ENCODE measurements around the gene ARHGAP22. TPM values are rescaled to one million over a fixed set of nuclear protein-coding genes. Genes with fewer than 3 reads are reported as not detected.
A peak's percentile ranks its signal among the peaks of the same experiment; 100 is the strongest.

Gene ARHGAP22
- total and polyA plus RNA-seq, 2 of the 4 experiments (the other 2 are of a cell fraction): 28.3 to 30.2 TPM

- in situ Hi-C loops (cut with MboI; ENCODE audit: low sequenced_read_pairs): loop anchor here (25.0 kb wide), 1 partner anchor 956 kb away; no protein-coding TSS in a partner anchor
- H3K9me3 ChIP-seq (ENCODE audit: control insufficient read depth, insufficient read depth, low read length): no peaks in the 10 kb centered on the region
- H3K56ac ChIP-seq (ENCODE audit: extremely low read depth, insufficient read depth, low read length): no peak overlapping the region
- no peak overlapping the region for H3K4me3 ChIP-seq (ENCODE audit: insufficient read depth, low read depth, low read length)
- no peak overlapping the region for H4K8ac ChIP-seq (ENCODE audit: low read depth in 2 of 2, low read length in 2 of 2)
- H3K27me3 ChIP-seq (ENCODE audit: control insufficient read depth, insufficient read depth, low read length): no peaks in the 10 kb centered on the region
- no peak overlapping the region for H2BK5ac ChIP-seq (ENCODE audit: low read depth, low read length, poor library complexity, severe bottlenecking)
- no peak overlapping the region for H3K4me2 ChIP-seq (ENCODE audit: low read depth, low read length)
- H3K9ac ChIP-seq (ENCODE audit: low read depth, low read length): no peak overlapping the region
- H4K20me1 ChIP-seq (ENCODE audit: insufficient read depth, low read length): no peaks in the 10 kb centered on the region; the same call in 1 of the 2 replicates
- H3K18ac ChIP-seq (ENCODE audit: low read depth, low read length): no peak overlapping the region
- no peak overlapping the region for H2BK15ac ChIP-seq (ENCODE audit: low read depth, low read length)
- H3K23ac ChIP-seq (ENCODE audit: low read depth, low read length): no peak overlapping the region
- peak overlapping the region; percentile 48 for H2AK9ac ChIP-seq (replicated peaks; ENCODE audit: low read depth, low read length, poor library complexity)
- H3K14ac ChIP-seq (replicated peaks; ENCODE audit: low read depth, low read length): no peak overlapping the region
- H3K4me1 ChIP-seq (ENCODE audit: control insufficient read depth, insufficient read depth, low read length): peaks cover 6% of the 10 kb centered on the region
- H2BK120ac ChIP-seq (ENCODE audit: low read depth, low read length): no peak overlapping the region
- no peak overlapping the region for H4K5ac ChIP-seq (ENCODE audit: low read depth, low read length)
- H3K4ac ChIP-seq (ENCODE audit: low read depth, low read length): no peak overlapping the region
- WGBS, 2 experiments (ENCODE audit: extremely low coverage in 2 of 2, insufficient read length in 1 of 2): 100% methylated on average over 1 of the region's 5 CpGs; no CpG with 5 or more reads in 1 of the 2 experiments
- H2BK20ac ChIP-seq (ENCODE audit: low read depth, low read length): no peak overlapping the region
- ChIA-PET CTCF (interaction anchor here (5.8 kb wide), 1 partner anchor 100 kb away, joined by 33 read pairs; no protein-coding TSS in a partner anchor), POLR2A (ENCODE audit: unreplicated experiment) (no interaction called here)
- no peak overlapping the region for H4K91ac ChIP-seq (ENCODE audit: insufficient read depth, low read depth, low read length)
- no TSS peak for BruUV-seq (replicated peaks)
- H3K27ac ChIP-seq (ENCODE audit: insufficient read depth, low read length): no peak overlapping the region
- no peak overlapping the region for H2AK5ac ChIP-seq (ENCODE audit: low read depth, low read length)
- peaks cover 2% of the 10 kb centered on the region; the same call in 1 of the 2 replicates for H3K36me3 ChIP-seq (ENCODE audit: control insufficient read depth, insufficient read depth, low read length)
- dilution Hi-C loops (cut with HindIII; ENCODE audit: low sequenced_read_pairs, unreplicated experiment): no loop called here
- peaks cover 8% of the 10 kb centered on the region; the same call in 1 of the 2 replicates for H3K9me1 ChIP-seq (ENCODE audit: insufficient read depth, low read length)
- ATAC-seq (ENCODE audit: low read depth) (no peak), DNase-seq (no peak)
- H3K79me1 ChIP-seq (ENCODE audit: low read depth in 1 of 2, low read length in 2 of 2): peaks cover 10 to 53% of the 10 kb centered on the region in 2 experiments
- intact Hi-C loops (cut with micrococcal nuclease): loop anchor here (10.0 kb wide), 2 partner anchors 49 to 959 kb away; partner anchors contain the start of gene ARHGAP22
- H2AFZ ChIP-seq (replicated peaks; ENCODE audit: low read length, poor library complexity): no peak overlapping the region
- no peak for TF ChIP-seq NFE2L2 (IDR thresholded peaks at IDR 0.05; ENCODE audit: low read depth, low read length)
- TF ChIP-seq ELK1 (IDR thresholded peaks at IDR 0.05; ENCODE audit: borderline replicate concordance, low read depth, low read length): no peak
- TF ChIP-seq BHLHE40 (IDR thresholded peaks at IDR 0.05; ENCODE audit: low read depth, low read length): no peak
- no peak for TF ChIP-seq USF2 (IDR thresholded peaks at IDR 0.05; ENCODE audit: low read depth, low read length)
- no peak for TF ChIP-seq MXI1 (IDR thresholded peaks at IDR 0.05; ENCODE audit: borderline replicate concordance, low read depth, low read length)
- TF ChIP-seq CHD1 (IDR thresholded peaks at IDR 0.05; ENCODE audit: low read depth, low read length): no peak
- no peak for TF ChIP-seq RFX5 (IDR thresholded peaks at IDR 0.05; ENCODE audit: low read depth, low read length)
- no peak for TF ChIP-seq CEBPB (IDR thresholded peaks at IDR 0.05; ENCODE audit: low read depth, low read length)
- no peak for TF ChIP-seq MAZ (IDR thresholded peaks at IDR 0.05; ENCODE audit: borderline replicate concordance, low read depth, low read length)
- TF ChIP-seq RAD21 (IDR thresholded peaks at IDR 0.05; ENCODE audit: low read length): no peak
- no peak for TF ChIP-seq SMC3 (IDR thresholded peaks at IDR 0.05; ENCODE audit: low read depth, low read length)
- TF ChIP-seq POLR2A (IDR thresholded peaks at IDR 0.05; ENCODE audit: low read depth, low read length): no peak
- no peak for TF ChIP-seq FOS (IDR thresholded peaks at IDR 0.05; ENCODE audit: low read depth, low read length)
- TF ChIP-seq MAFK (IDR thresholded peaks at IDR 0.05; ENCODE audit: low read depth, low read length): no peak
Observed at GRCh38 chr10:48556065-48556464, 48.8 kb downstream of the ARHGAP22 start.

All from IMR-90 (cell line).